ENCODE data around the gene TAGLN3.
"Not testable (repeated sequence)": the region's sequence is repeated elsewhere in the genome, so short reads cannot be mapped to it uniquely, and the experiment has no call there.

TAGLN3 gene

DNA sequence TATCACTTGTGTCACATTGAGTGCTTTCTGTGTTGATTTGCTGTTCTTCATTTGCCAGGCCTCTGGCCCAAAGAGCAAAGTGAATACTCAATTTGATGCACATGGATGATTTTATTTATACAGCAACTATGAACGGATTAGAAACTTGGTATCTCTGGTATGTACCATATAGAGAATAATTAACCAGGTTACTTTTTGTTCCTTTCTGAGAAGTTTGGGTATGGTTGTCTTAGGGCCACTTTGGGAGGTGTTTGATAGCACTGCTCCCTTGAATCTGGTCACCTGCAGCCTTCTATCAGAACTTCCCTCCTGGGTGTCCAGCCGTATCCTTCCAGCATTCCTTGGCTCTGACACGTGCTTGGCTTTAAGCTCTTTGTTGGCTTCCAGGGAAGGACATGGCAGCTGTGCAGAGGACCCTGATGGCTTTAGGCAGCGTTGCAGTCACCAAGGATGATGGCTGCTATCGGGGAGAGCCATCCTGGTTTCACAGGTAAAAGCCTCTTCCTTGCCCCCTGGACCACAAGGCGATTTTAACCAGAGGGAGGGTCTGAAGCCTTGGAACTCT, 12.7 kb downstream of the TAGLN3 start:
- DNase-seq, result no peak

DNA sequence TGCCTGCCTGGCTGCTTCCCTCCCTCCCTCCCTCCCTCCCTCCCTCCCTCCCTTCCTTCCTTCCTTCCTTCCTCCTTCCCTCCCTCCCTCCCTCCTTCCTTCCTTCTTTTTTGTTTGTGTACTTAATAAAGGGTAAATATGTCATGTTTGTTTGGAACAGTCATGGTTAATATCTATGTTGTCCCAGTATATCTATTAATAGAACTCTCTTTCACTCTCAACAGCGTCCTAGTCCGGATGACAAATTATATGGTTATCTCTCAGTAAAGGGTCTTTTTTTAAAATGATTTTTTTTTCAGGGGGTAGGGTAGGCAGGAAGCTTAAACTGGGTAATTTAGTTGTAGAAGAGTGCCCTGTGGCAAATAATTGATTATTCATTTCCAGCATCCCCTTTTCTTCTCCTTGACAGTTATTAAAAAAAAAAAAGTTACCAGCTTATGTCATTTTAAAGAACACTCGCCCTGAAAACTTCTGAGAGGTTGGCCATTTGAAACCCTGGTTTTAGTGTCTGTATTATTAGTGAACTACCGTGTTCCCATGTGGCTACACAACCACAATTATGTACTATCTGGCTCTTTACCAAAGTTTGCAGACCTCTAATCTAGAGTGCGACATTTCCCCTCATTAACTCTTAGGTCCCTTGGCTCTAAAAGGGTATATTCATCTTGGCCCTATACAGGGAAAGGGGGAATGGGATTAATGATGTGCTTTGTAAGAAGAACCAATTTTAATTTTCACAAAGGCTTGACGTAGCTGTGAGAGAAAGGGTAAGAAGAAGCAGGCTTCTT, 13.7 kb downstream of the TAGLN3 start:
- peak; percentile 28 for DNase-seq

- peak; percentile 70 for DNase-seq
These were observed 14.5 kb downstream of the TAGLN3 start for GRCh38 chr3:112013058-112013783.

DNA sequence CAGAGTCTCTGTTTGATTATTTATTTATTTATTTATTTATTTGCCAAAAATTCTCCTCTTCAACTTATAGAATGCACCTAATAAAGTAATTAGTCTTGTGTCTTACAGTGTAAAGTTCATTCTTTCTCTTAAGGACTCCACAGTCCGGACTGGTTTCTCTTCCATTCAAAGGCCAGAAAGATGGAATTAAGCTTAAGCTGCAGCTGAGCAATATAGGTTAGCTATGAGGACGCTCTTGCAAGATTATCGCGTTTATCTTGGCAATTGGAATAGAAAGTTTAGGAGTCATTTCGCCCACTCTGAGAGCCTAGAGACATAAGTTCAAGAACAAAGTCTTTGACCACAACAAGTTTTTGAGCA, 15.0 kb downstream of the TAGLN3 start:
- DNase-seq, result no peak

- no peak for DNase-seq
These were observed 18.4 kb downstream of the TAGLN3 start for GRCh38 chr3:112017091-112017490.

DNA sequence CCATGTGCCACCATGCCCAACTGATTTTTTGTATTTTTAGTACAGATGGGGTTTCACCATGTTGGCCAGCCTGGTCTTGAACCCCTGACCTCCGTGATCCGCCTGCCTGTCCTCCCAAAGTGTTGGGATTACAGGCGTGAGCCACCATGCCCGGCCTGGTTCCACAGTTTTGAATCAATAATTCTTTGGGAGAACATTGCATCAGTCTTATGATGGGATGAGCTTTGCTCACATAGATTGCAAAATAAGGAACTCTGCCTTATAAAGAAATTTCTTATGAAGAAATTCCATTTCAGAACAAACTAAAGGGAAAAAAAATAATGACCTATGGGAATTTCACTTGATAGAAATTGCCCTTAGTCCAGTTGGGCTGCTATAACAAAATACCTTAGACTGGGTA, 20.0 kb downstream of the TAGLN3 start:
- no peak for DNase-seq

- DNase-seq, result no peak
These were observed 21.0 kb downstream of the TAGLN3 start for GRCh38 chr3:112019716-112020115.

GRCh38 chr3:112020674-112021085, 22.0 kb downstream of the TAGLN3 start:
- DNase-seq, result no peak

DNA sequence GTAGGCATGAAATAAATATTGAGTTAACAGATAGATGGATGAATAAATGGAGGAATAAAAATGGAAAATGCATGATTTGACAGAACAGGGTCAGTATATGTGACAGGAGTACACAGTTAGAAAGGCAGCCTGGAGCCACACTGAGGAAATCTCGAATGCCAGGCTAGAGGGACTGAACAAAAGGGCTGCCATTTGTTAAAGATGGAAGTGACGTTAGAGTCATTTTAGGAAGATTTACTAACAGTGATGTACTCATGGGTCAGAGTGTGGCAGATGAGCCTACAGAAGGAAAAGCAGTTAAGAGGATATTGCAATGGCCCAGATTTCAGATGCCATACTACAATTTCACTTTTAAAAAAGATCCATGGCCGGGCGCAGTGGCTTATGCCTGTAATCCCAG, 28.4 kb downstream of the TAGLN3 start:
- DNase-seq, result no peak

DNA sequence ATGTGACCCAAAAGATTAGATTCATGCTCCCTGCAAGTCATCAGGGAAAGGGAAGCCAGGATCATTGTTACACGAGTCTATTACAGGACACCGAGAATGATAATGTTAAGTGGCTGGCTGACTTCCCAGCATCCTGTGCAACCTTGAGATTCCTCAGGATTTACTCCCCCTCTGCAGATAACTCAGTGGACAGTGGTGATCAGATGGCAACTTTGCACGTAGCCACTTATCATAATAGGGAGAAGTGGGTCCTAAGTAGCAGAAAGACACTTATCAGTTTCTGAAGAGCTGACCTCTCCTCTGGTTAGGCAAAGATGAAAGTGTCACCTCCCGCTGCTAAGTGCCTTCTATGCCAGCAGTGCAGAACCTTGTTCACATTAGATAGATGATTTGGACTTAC, 29.1 kb downstream of the TAGLN3 start:
- DNase-seq, result no peak

- no peak for DNase-seq
These were observed 32.2 kb downstream of the TAGLN3 start for GRCh38 chr3:112030901-112031300.

- DNase-seq, result no peak
These were observed 33.5 kb downstream of the TAGLN3 start for GRCh38 chr3:112032098-112032731.

- DNase-seq, result no peak
These were observed 35.7 kb downstream of the TAGLN3 start, which contains the start of gene TMPRSS7 for GRCh38 chr3:112034436-112034835. Gene TMPRSS7, plus strand, starts transcription at chr3:112034736. Its CDS starts 110 bp downstream, at chr3:112034846.

GRCh38 chr3:112035241-112035640, 36.5 kb downstream of the TAGLN3 start:
- DNase-seq, result no peak

DNA sequence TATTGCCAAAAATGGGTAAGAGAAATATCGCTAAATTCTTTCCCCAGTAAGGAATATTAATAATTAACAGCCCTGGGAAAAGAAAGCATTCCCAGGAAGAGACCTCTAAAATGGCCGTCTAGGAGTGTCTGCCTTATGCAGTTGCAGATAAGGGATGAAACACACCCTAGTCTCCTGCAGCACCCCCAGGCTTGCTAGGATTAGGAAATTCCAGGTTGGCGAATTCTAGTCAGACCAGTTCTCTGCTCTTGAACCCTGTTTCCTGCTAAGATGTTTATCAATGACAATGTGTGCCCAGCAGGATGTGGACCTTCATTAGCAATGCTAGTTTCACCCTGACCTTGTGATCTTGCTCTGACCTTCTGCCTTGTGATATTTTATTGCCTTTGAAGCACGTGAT, 38.5 kb downstream of the TAGLN3 start:
- not testable (repeated sequence) for DNase-seq

DNA sequence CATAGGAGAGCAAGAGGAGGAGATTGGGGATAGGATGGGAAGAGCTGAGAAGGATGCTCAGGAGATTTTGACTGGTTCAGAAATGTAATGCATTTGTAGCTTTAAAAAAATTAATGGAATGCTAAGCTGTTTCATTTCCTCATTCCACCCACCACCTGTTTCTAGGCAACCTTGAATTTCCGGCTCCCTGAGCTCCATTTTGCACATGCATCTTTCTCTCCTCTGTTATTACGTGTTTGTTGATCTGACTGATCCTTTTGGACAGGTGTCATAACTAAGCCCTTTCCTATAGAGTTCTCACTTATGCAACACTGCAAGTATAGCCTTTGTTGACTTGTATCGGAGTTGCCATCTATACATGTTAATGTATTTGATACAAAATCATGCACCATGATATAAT, 40.1 kb downstream of the TAGLN3 start:
- peak; percentile 20 for DNase-seq

DNA sequence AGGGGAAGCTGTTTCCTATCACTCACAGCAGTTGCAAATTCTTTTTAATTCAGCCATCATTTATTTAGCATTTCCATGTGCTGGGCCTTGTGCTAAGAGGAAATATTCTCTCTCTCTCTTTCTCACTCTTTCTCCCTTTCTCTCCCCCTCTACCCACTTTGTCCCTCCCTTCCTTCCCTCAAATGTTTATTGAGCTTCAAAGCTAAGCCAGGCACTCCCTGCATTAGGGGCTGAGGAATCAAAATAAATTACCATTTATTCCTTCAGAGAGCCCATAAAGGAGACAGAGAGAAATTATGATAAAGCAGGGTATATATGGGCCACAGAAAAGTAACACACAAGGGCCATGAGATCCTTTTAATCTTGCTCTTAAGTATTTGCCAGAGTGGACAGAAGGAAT, 42.6 kb downstream of the TAGLN3 start:
- DNase-seq, result no peak

- no peak for DNase-seq
These were observed 44.1 kb downstream of the TAGLN3 start for GRCh38 chr3:112042842-112043280.

DNA sequence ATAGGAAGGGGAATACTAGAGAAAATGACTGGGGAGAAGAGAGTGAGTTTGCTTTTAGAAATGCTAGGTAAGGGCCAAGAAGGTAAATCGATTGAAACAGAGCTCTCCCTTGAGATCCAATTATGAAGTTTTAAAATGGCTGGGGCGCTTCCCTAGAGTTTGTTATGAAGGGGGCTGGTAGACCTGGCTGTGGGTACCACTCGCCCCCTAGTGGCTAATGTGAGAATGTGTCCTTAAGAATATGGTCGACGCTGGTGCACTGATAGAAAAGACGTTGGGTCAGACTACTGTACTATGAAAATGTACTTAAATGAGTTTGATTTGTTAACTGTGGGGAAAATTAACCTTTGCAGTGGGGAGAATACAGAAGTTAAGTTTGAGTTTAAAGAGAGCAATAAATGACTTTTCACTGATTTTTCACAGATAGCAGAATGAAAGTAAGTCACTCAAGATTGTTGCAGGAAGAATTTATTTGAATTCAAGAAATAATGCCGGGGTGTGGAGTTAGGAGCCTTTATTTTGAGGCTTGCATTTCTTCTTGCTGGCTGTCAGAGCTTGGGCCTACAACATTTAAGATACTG, 45.0 kb downstream of the TAGLN3 start:
- DNase-seq, result peak; percentile 72

DNA sequence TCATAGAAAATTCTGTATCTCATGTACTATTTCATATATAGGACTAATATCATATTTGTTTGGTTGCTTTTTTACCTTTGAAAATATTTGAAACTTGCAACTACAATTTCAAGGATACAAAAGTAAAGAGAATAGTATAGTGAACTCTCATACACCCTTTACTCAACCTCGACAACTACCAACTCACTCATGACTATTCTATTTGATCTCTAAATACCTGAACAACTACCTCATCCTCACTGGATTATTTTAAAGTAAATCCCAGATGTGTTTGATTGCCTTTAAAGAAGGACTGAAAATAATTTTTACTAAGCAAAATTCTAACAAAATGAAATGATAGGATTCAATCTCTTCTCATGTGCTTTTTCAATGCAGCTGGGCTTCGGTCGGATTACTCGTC, 47.9 kb downstream of the TAGLN3 start:
- no peak for DNase-seq

GRCh38 chr3:112047264-112047663, 48.5 kb downstream of the TAGLN3 start:
- DNase-seq, result no peak

GRCh38 chr3:112048911-112049310, 50.2 kb downstream of the TAGLN3 start:
- no peak for DNase-seq

DNA sequence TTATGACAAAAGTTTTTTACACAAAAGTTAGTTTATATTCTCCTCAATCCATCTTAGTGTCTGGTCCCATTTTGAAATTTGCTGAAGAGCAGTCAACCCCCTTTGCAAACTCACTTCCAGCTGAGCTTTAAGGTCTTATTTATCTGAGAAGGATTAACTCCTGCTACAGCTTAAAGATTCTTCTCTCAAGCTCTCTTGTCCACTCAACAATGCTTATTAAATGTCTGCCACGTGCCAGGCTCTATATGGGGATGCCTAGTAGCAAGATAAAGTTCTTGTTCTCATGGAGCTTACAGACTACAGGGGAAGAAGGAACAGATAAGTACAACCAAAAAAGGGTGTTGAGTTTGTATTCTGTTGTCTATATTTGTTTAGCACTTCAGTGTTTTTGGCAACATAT, 54.5 kb downstream of the TAGLN3 start:
- no peak for DNase-seq
